ENCODE measurements around the gene PLEK2.
"Not testable (repeated sequence)": the region's sequence is repeated elsewhere in the genome, so short reads cannot be mapped to it uniquely, and the experiment has no call there.

Gene PLEK2, protein sequence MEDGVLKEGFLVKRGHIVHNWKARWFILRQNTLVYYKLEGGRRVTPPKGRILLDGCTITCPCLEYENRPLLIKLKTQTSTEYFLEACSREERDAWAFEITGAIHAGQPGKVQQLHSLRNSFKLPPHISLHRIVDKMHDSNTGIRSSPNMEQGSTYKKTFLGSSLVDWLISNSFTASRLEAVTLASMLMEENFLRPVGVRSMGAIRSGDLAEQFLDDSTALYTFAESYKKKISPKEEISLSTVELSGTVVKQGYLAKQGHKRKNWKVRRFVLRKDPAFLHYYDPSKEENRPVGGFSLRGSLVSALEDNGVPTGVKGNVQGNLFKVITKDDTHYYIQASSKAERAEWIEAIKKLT

DNA sequence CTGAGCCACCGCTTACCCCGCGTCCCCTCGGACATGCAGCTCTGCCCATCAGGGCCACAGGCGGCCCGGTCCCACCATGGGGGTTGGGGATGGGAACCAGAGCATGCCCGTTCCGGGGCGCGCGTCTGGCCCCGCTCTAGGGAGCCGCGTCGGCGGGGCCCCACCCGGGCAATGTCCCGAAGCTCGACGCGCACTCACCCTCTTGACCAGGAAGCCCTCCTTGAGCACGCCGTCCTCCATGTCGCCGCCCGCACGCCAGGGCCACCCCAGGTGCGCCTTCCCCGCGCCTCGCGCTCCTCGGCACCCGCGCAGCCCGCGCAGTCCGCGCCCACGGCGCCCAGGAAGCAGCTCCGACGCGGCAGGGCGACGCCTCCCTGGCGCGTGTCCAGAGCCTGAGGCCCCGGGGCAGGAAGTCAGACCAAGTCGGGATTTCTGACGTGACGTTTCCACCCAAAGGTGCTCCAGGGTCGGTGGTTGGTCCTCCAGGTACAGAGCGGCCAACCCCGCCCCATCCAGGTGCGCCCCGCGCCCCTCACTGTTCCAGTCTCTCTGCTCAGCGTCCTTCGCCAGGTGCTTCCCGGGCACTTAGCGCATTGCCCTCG, at the start of gene PLEK2:
TSS of gene PLEK2 (minus strand) at position 346 of the 602 bp plus-strand sequence. CDS start at position 240, 106 bp downstream.
- peak; percentile 51 for DNase-seq (ENCODE audit: low spot score)

DNA sequence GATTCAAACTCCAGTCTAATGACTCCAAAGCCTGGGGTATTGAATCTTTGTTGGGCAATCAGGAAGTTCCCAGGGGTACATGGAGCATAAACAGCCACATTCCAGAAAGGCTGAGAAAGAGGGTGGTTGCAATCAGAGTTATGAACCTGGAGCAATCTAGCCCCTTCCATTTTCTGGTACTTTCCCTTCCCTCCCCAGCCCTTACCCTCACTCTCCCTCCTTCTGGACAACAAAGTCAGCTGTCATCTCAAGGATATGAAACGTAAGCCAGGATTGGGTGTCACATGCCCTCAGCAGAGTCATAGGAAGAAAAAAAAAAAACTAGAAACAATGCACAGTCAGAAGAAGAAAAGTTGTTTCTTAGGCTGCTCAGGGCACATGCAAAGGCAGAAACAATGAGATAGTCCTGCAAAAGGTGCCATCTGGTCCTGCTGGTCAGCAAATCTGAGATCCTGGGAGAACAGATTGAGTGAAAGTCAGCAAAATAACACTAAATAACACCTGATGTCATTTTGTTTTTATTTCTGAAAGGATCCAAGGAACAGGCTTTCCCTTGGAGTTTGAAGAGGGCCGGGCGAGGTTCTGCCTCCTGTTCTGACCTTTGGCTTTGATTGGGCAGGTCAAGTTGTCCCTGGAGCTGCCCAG, 49.5 kb upstream of the PLEK2 start:
- no peak for DNase-seq (ENCODE audit: low spot score)

DNA sequence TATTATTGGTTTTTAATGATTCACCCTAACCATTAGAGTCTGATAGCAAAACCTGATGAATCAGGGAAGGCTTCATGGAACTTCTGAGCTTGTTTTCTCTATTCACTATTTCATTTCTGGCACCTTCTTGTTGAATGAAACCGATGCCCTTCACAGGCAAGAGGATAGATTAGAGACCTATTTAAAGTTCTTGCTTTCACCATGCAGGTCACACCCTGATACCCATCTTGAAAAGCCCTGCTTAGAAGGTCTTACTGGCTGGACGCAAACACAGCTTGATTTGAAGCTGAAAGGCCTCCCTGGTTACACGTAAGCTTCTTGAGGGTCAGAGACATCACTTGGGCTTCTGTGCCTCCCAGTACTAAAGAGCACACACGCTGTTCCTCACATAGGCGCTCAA, 47.4 kb upstream of the PLEK2 start:
- DNase-seq (ENCODE audit: low spot score): no peak

DNA sequence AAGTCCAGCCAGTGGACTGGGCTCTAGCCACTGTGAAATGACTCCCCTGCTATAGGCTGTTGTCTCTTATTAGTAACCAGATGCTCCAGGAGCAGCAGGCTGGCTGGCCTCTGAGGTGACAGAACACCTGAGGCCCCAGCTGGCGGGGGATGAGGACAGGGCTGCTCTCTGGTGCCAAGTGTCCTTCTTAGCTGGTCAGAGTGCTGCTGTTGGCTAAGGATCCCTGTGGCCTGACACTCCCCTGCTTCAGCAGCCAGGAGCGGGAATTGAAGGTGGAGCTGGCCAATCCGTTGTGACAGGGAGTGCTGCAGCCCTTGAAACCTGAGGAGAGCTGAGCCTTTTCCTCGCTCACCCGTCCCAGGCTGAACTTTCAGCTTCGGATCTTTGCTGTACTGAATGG, 45.8 kb upstream of the PLEK2 start:
- DNase-seq (ENCODE audit: low spot score): peak; percentile 65

DNA sequence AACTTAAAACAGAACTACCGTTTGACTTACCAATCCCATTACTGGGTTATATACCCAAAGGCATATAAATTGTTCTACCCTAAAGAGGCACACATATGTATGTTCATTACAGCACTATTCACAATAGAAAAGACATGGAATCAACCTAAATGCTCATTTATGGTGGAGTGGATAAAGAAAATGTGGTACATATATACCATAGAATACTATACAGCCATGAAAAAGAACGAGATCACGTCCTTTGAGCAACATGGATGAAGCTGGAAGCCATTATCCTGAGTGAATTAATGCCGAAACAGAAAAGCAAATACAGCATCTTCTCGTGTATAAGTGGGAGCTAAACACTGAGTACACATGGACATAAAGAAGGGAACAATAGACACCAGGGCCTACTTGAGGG, 44.8 kb upstream of the PLEK2 start:
- no peak for DNase-seq (ENCODE audit: low spot score)

DNA sequence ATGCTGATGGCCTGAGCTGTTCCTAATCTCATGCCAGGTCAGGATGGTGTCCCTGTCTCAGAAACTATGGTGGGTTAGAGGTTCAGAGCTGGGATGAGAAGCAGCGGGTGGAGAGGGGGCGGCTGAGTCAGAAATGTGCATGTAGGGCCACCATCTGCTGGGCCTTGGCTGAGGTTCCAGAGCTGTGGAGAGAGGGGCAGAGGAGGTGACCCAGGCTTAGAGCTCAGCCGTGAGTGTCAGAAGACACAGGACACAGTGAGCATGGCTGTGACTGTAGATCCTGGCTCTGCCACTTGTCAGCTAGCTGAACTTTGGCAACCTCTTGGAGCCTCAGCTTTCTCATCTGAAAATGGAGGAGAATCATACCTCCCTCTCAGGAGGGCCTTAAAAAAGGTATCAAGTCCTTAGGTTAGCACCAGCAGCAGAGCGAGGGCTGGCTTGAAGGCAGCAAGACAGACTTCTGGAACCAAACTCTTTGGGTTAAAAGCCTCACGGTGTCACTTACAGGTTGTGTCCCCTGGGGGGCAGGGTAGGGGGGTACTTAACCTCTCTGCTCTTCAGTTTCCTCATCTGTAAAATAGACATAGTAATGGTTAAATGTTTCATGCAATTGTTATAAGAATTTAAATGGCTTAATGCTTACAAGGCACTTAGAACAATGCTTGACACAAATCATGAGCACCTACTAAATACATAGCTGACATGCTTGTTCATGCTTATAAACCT, 41.8 kb upstream of the PLEK2 start:
- DNase-seq (ENCODE audit: low spot score): no peak

DNA sequence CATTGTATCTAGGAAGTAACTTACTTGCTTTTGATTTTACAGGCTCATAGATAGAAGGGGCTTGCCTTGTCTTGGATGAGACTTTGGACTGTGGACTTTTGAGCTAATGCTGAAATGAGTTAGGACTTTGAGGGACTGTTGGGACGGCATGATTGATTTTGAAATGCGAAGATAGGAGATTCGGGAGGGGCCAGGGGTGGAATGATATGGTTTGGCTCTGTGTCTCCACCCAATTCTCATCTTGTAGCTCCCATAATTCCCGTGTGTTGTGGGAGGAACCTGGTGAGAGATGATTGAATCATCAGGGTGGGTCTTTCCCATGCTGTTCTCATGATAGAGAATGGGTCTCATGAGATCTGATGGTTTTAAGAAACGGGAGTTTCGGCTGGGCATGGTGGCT, 39.7 kb upstream of the PLEK2 start:
- not testable (repeated sequence) for DNase-seq (ENCODE audit: low spot score)

DNA sequence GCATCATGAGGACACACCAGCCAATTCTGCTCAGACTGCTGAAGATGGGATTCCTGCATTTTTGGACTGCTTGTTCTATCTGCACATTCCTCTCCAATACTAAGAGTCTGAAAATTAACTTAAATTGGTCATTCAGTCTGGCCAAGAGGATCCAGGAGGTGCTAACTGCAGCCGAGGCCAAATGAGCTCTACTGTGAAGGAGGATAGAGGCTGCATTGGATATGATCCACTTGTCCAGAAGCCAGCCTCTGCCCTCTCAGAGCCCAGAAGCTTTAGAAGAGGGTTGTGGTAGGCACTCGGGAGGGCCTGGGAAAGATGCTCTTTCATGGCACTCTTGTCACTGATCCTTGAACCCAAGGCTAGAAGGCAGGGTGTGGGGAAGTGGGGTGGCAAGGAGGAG, 37.1 kb upstream of the PLEK2 start:
- no peak for DNase-seq (ENCODE audit: low spot score)

DNA sequence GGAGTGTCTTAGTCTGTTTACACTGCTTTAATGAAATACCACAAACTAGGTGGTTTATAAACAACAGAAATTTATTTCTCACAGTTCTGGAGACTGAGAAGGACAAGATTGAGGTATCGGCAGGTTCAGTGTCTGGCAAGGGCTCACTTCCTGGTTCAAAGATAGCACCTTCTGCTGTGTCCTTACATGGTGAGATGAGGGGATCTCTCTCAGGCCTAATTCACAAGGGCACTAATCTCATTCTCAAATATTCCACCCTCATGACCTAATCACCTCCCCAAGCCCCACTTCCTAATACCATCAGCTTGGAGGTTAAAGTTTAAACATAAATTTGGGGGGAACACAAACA, 35.0 kb upstream of the PLEK2 start:
- no peak for DNase-seq (ENCODE audit: low spot score)

DNA sequence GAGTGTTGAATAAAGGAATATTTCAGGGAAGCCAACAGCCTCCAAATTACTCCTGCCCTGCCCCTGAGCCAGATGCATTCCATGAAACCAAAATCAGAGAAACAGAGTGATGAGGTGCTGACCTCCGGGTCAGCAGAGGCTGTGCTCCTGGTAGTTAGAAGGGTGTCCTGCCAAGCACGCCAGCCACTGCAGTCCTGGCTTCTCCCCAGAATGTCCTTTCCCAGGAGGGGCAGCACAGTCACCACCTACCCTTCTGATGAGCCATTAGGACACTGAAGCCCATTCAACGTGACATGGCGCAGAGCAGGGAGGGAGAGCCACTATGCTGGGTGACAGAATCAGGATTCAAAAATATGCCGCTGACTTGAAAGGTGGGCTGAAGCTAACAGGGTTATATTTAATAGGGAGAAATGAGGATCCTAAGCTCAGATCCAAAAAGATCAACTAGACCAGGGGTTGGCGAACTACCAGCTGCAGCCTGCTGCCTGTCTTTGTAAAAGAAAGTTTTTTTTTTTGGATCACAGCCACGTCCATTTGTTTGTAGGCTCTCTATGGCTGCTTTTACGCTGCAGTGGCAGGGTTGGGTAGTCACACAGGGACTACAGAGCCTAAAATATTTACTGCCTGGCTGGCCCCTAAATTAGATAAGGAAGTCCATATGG, 34.5 kb upstream of the PLEK2 start:
- no peak for DNase-seq (ENCODE audit: low spot score)

DNA sequence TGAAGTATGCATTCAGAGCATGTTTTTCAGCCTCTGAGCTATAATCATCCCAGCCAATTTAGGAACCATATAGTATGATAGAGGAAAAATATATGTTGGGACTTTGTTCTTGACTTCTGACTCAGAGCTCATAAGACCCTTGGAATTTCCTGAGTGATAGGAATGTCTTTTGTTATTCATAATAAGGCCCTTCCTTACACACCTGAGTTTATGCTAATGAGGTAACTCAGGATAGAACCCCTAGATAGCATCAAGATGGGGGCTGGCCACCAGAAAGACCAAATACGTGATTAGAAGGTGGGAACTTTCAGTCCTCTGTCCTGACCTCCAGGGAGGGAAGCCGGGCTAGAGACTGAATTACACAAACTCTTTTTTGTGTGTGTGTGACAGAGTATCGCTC, 32.4 kb upstream of the PLEK2 start:
- peak; percentile 23 for DNase-seq (ENCODE audit: low spot score)

DNA sequence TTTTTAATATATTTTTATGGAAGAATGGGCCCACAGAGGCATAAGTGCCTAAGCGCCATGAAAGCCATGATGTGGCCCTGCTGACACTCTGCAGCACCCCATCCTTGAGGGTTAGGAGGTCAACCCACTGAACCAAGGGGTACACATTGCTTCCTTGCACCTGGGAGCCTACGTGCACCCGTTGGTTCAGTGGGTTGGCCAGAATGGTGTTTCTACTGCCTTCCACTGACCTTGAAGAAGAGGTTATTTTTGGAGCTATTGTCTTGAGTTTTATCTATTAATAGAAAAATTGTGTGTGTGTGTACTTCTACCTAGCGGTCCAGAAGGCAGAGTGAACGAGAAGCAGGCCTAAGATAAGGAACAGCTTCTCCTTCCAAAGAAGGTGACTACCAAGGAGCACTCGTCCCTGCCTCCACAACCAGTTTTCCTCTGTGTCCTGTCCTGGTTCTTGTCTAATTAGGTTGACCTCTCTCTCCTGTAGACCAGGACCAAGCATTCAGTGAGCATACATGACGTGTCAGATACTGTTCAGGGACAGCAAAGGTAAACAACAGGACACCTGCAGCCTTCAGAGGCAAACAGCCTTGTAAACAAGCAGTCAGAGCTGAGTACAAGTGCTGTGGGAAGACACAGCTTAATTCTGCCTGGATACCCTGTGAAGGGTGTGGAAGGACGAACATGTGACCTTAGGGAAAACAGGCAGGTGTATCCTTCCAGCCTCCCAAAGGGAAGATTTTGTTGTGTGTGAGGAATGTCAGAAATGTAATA, 30.4 kb upstream of the PLEK2 start:
- no peak for DNase-seq (ENCODE audit: low spot score)

DNA sequence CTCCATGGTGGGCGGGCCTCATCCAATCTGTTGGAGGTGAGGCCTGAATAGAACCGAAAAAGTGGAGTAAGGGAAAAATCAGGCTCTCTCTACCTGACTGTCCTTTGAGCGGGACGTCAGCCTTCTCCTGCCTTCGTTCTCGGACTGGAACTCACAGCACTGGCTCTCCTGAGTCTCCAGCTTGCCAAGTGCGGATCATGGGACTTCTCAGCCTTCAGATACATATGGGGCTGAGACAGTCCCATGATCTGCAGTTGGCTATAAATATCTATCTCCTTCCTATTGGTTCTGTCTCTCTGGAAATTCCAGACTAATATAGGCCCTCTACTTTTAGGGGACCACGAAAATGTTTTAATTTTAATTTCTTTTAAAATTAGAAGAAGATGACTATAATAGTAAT, 29.7 kb upstream of the PLEK2 start:
- DNase-seq (ENCODE audit: low spot score): no peak

DNA sequence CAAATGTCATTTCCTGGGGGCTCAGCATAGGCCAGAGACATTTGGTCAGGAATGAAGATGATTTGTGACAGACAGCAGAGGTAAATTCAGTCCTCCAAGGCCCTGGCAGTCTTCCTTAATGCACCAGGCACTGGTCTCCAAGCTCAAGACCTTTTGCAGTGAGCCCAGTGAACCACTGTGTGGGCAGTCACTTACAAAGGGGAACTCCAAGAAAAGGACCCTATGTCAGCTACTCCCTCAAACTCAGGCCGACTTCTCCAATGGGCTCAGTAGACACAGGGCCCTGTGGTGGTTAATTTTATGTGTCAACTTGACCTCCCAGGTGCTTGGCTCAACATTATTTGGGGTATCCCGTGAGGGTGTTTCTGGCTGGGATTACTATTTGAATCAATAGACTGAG, 29.3 kb upstream of the PLEK2 start:
- DNase-seq (ENCODE audit: low spot score): no peak

DNA sequence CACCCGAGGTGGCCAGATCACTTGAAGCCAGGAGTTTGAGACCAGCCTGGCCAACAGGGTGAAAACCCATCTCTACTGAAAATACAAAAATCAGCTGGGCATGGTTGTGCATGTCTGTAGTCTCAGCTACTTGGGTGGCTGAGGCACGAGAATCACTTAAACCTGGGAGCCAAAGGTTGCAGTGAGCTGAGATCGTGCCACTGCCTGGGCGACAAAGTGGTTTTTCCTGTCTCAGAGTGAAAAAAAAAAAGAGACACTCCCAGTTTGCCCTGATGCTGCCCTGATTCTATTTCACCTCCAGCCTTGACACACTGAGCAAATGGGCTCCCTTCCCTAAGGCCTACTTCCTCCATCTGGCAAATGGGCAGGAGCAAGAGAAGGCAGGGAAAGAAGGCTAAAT, 28.5 kb upstream of the PLEK2 start:
- DNase-seq (ENCODE audit: low spot score): no peak

DNA sequence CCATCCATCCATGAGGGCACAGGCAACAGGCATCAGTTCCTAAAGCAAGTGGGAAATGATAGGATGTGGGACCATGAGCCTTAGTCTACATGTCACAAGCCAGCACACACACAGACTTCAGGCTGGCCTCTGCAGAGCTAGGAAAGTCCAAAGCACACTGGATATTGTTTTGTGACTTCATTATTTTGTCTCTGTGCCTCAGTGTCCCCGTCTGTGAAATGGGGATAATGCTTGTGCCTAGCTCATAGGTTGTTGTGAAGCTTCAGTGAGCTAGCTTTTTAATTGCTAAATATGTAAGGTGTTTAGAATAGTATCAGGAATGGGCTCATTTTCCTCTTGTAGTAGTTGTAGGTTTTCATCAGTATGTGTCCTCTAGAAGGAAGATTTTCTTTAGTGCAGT, 27.0 kb upstream of the PLEK2 start:
- DNase-seq (ENCODE audit: low spot score): no peak

DNA sequence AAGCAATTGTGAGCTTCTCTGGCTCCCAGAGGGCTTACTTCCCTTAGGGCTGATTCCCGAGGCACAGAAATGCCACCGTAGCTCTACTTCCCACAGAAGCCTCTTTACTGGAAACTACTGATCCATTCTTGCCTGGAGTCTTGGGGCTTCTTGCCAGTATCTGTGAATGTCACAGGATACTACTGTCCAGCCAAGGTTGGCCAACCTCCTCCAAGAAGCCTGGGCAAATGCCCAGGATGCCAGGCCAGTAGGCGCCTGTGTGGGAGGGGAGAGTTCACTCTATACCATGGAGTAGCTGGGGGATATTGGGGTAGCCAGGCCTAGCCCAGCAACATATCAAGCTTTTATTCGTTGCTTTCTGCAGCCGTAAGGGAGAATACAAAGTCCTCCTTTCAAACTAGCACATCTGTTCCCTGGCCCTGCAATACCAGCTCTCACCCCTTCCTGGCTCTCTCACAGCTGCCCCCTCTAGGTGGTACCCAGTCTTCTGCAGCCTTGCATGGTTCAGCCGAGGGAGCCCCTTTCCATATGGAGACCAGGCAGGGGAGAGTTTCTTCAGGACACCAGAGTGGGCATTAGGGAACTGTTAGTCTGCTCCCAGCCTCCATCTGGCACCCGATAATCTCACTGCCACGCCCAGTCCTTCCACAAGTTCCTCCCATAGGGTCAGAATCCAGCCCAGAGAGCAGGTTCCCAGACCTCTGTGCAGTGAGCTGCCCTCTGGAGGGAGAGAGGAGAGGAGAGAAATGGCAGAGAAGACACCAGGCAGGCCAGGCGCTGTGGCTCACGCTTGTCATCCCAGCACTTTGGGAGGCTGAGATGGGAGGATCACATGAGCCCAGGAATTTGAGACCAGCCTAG, 24.3 kb upstream of the PLEK2 start:
- DNase-seq (ENCODE audit: low spot score): peak; percentile 26

DNA sequence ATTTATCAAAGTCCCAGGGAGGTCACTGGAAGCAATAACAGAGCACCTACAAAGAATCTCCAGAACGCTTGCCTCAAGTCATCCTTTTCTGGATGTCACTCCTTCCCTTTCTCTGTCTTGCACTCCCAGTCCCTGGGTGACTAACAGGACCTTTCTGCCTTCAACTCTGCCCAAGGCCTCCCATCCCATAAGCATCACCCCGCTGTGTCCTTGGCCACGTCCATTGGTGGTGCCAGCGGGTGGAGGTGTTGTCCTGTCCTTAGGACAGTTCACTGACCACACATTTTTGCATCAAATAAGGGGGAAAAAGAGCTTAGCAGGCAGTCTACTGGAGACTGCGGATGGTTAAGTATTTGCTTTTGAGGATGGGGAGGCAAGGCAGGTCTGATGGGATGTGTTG, 23.6 kb upstream of the PLEK2 start:
- DNase-seq (ENCODE audit: low spot score): no peak

DNA sequence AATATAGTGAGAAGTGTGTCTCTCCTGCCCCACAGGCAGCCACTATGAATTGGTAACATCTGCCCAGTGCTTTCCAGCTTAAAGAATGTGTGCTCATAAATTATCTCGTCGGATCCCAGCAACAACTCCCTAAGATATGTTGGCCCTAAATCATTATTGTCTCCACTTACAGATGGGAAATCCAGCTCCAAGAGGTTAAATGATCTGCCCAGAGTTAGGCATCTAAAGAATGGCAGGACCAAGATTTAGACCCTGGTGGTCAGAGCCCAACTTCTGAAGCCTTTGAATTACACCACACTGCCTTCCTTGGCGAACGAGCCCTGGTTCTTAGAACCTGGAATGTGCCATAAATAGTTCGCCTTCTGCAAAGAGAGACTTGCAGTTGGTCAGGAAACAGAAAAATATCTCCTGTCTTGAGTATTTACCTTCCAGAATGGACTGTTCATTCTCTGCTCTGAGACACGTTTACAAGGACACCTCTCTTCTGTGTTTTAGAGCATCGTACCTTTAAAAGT, 20.1 kb upstream of the PLEK2 start:
- DNase-seq (ENCODE audit: low spot score): no peak

DNA sequence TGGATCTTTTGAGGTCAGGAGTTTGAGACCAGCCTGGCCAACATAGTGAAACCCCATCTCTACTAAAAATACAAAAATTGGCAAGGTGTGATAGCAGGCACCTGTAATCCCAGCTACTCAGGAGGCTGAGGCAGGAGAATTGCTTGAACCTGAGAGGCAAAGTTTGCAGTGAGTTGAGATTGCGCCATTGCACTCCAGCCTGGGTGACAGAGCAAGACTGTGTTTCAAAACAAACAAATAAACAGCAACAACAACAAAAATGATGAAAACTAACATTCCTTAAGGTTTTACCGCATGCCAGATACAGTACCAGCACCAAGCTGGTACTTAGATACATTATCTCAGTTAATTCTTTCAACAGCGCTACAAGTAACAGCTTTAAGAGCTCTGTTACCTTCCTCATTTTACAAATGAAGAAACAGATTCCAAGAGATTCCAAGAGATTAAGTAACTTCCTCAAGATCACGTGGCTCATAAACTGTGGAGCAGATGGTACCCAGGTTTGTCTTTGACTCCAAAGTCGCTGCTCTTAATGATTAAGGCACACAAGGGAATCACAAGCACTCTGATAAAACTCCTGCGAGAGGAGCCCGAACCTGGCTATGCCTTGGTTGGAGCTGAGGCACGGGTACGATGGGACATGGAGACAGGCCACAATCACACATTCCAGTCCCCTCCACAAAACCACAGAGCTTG, 17.7 kb upstream of the PLEK2 start:
- DNase-seq (ENCODE audit: low spot score): no peak
